ENCODE measurements around the gene XRCC4. TPM values are rescaled to one million over a fixed set of nuclear protein-coding genes. Genes with fewer than 3 reads are reported as not detected.

The XRCC4 gene
- total RNA-seq, 1 donor from 2014 or later: 12.9 TPM

GRCh38 chr5:83126501-83126900 lies 49.2 kb downstream of the XRCC4 start:
- no peak overlapping the region for H3K4me3 Mint-ChIP-seq (ENCODE audit: low read depth)
- no peaks in the 10 kb centered on the region for H3K27me3 Mint-ChIP-seq
- H3K27ac Mint-ChIP-seq: no peak overlapping the region
- peaks cover 44% of the 10 kb centered on the region for H3K9me3 Mint-ChIP-seq (ENCODE audit: low read depth)
- peaks cover 9% of the 10 kb centered on the region for H3K4me1 Mint-ChIP-seq (ENCODE audit: low read depth)
- H3K36me3 Mint-ChIP-seq (ENCODE audit: insufficient read depth): peaks cover 39% of the 10 kb centered on the region
- DNase-seq (ENCODE audit: low spot score, unreplicated experiment): no peak
- TF ChIP-seq, protein P1, sequence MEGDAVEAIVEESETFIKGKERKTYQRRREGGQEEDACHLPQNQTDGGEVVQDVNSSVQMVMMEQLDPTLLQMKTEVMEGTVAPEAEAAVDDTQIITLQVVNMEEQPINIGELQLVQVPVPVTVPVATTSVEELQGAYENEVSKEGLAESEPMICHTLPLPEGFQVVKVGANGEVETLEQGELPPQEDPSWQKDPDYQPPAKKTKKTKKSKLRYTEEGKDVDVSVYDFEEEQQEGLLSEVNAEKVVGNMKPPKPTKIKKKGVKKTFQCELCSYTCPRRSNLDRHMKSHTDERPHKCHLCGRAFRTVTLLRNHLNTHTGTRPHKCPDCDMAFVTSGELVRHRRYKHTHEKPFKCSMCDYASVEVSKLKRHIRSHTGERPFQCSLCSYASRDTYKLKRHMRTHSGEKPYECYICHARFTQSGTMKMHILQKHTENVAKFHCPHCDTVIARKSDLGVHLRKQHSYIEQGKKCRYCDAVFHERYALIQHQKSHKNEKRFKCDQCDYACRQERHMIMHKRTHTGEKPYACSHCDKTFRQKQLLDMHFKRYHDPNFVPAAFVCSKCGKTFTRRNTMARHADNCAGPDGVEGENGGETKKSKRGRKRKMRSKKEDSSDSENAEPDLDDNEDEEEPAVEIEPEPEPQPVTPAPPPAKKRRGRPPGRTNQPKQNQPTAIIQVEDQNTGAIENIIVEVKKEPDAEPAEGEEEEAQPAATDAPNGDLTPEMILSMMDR (IDR thresholded peaks at IDR 0.05; ENCODE audit: unreplicated experiment): no peak

GRCh38 chr5:83133797-83134196 lies 56.5 kb downstream of the XRCC4 start:
- DNase-seq (ENCODE audit: low spot score, unreplicated experiment): no peak
- TF ChIP-seq, protein P1 (IDR thresholded peaks at IDR 0.05; ENCODE audit: unreplicated experiment): no peak
- no peak overlapping the region for H3K4me3 Mint-ChIP-seq (ENCODE audit: low read depth)
- peaks cover 30% of the 10 kb centered on the region for H3K9me3 Mint-ChIP-seq (ENCODE audit: low read depth)
- H3K27me3 Mint-ChIP-seq: no peaks in the 10 kb centered on the region
- H3K4me1 Mint-ChIP-seq (ENCODE audit: low read depth): peaks cover 2% of the 10 kb centered on the region
- no peak overlapping the region for H3K27ac Mint-ChIP-seq
- H3K36me3 Mint-ChIP-seq (ENCODE audit: insufficient read depth): peaks cover 44% of the 10 kb centered on the region

GRCh38 chr5:83142526-83142925 lies 65.2 kb downstream of the XRCC4 start:
- peaks cover 5% of the 10 kb centered on the region for H3K36me3 Mint-ChIP-seq (ENCODE audit: insufficient read depth)
- TF ChIP-seq, protein P1 (IDR thresholded peaks at IDR 0.05; ENCODE audit: unreplicated experiment): no peak
- no peak overlapping the region for H3K27ac Mint-ChIP-seq
- no peak for DNase-seq (ENCODE audit: low spot score, unreplicated experiment)
- no peak overlapping the region for H3K4me3 Mint-ChIP-seq (ENCODE audit: low read depth)
- H3K4me1 Mint-ChIP-seq (ENCODE audit: low read depth): peaks cover 16% of the 10 kb centered on the region
- H3K27me3 Mint-ChIP-seq: no peaks in the 10 kb centered on the region
- H3K9me3 Mint-ChIP-seq (ENCODE audit: low read depth): peaks cover 11% of the 10 kb centered on the region

DNA sequence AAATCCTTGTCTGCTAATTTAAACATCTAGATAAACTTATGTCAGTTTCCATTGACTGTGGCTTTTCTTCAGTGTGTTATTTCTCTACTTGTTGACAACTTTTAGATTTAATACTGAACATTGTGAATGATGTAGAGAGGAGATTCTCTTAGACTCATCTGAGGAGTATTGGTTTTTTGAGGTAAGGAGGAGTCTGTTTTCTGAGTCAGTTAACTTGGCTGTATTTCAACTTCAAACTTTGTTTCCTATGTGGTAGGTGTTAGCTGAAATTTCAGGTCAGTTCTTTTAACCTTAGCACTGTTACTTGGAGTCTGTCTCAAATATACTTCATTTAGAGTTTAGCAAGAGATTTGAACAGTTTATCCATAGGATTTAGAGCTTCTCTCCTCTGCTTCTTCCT lies 67.9 kb downstream of the XRCC4 start:
- H3K27me3 Mint-ChIP-seq: no peaks in the 10 kb centered on the region
- peaks cover 5% of the 10 kb centered on the region for H3K36me3 Mint-ChIP-seq (ENCODE audit: insufficient read depth)
- H3K4me3 Mint-ChIP-seq (ENCODE audit: low read depth): no peak overlapping the region
- peaks cover 19% of the 10 kb centered on the region for H3K4me1 Mint-ChIP-seq (ENCODE audit: low read depth)
- no peak overlapping the region for H3K27ac Mint-ChIP-seq
- DNase-seq (ENCODE audit: low spot score, unreplicated experiment): no peak
- peaks cover 14% of the 10 kb centered on the region for H3K9me3 Mint-ChIP-seq (ENCODE audit: low read depth)
- TF ChIP-seq, protein P1 (IDR thresholded peaks at IDR 0.05; ENCODE audit: unreplicated experiment): no peak

GRCh38 chr5:83145882-83146331 lies 68.6 kb downstream of the XRCC4 start:
- H3K9me3 Mint-ChIP-seq (ENCODE audit: low read depth): peaks cover 10% of the 10 kb centered on the region
- H3K4me1 Mint-ChIP-seq (ENCODE audit: low read depth): peaks cover 23% of the 10 kb centered on the region
- H3K36me3 Mint-ChIP-seq (ENCODE audit: insufficient read depth): peaks cover 2% of the 10 kb centered on the region
- no peak overlapping the region for H3K27ac Mint-ChIP-seq
- TF ChIP-seq, protein P1 (IDR thresholded peaks at IDR 0.05; ENCODE audit: unreplicated experiment): no peak
- H3K27me3 Mint-ChIP-seq: no peaks in the 10 kb centered on the region
- no peak for DNase-seq (ENCODE audit: low spot score, unreplicated experiment)
- H3K4me3 Mint-ChIP-seq (ENCODE audit: low read depth): no peak overlapping the region

Measured in progenitor cell of endocrine pancreas (in vitro differentiated cells).